ENCODE results near the gene MAP3K21.

MAP3K21 gene

GRCh38 chr1:233327651-233328141 lies at the start of gene MAP3K21:
Gene MAP3K21 (plus strand): TSS chr1:233327724. CDS start chr1:233328029, 305 bp downstream.
- no peak for DNase-seq (ENCODE audit: low spot score)

- no peak for DNase-seq (ENCODE audit: low spot score)
Measured at GRCh38 chr1:233278631-233279030, 48.9 kb upstream of the MAP3K21 start.

- DNase-seq (ENCODE audit: low spot score) = no peak
Measured at GRCh38 chr1:233279971-233280370, 47.6 kb upstream of the MAP3K21 start.

- DNase-seq (ENCODE audit: low spot score) = no peak
Measured at GRCh38 chr1:233281711-233282581, 45.6 kb upstream of the MAP3K21 start.

GRCh38 chr1:233282582-233282886 lies 45.0 kb upstream of the MAP3K21 start:
- no peak for DNase-seq (ENCODE audit: low spot score)

- DNase-seq (ENCODE audit: low spot score) = peak; percentile 64
Measured at GRCh38 chr1:233289676-233290075, 37.8 kb upstream of the MAP3K21 start.

- no peak for DNase-seq (ENCODE audit: low spot score)
Measured at GRCh38 chr1:233290396-233291034, 37.0 kb upstream of the MAP3K21 start.

GRCh38 chr1:233293556-233294446 lies 33.7 kb upstream of the MAP3K21 start:
- DNase-seq (ENCODE audit: low spot score) = no peak

- DNase-seq (ENCODE audit: low spot score) = peak; percentile 59
Measured at GRCh38 chr1:233294913-233295236, 32.6 kb upstream of the MAP3K21 start.

GRCh38 chr1:233295237-233295974 lies 32.1 kb upstream of the MAP3K21 start, which contains the start of gene PCNX2:
Gene PCNX2 (minus strand): TSS chr1:233295725. CDS start chr1:233295478, 247 bp downstream.
- DNase-seq (ENCODE audit: low spot score) = peak; percentile 92

GRCh38 chr1:233295975-233296322 lies 31.6 kb upstream of the MAP3K21 start:
- DNase-seq (ENCODE audit: low spot score) = no peak

GRCh38 chr1:233299450-233299849 lies 28.1 kb upstream of the MAP3K21 start:
- DNase-seq (ENCODE audit: low spot score) = no peak

GRCh38 chr1:233300326-233300725 lies 27.2 kb upstream of the MAP3K21 start:
- DNase-seq (ENCODE audit: low spot score) = no peak

GRCh38 chr1:233304489-233305102 lies 22.9 kb upstream of the MAP3K21 start:
- DNase-seq (ENCODE audit: low spot score) = no peak

- DNase-seq (ENCODE audit: low spot score) = no peak
Measured at GRCh38 chr1:233313434-233314155, 13.9 kb upstream of the MAP3K21 start.

GRCh38 chr1:233315718-233316301 lies 11.7 kb upstream of the MAP3K21 start:
- DNase-seq (ENCODE audit: low spot score) = no peak

- DNase-seq (ENCODE audit: low spot score) = no peak
Measured at GRCh38 chr1:233316473-233316872, 11.1 kb upstream of the MAP3K21 start.

GRCh38 chr1:233319272-233319671 lies 8.3 kb upstream of the MAP3K21 start:
- DNase-seq (ENCODE audit: low spot score) = no peak

GRCh38 chr1:233320023-233320422 lies 7.5 kb upstream of the MAP3K21 start:
- no peak for DNase-seq (ENCODE audit: low spot score)

- no peak for DNase-seq (ENCODE audit: low spot score)
Measured at GRCh38 chr1:233323718-233324117, 3.8 kb upstream of the MAP3K21 start.
